CD14-positive monocyte (primary cell): Measurements from ENCODE around the gene PCDHAC1. TPM values are rescaled to one million over a fixed set of nuclear protein-coding genes. Genes with fewer than 3 reads are reported as not detected.

Experiments used
- DNase-seq, 3 donors: peaks; one replicate each; pipeline ENCODE4 v3.0.0-alpha.2; 2011 to 2022
- H2AFZ ChIP-seq: 2 replicates; pipeline ENCODE4 v1.6.0; 2012; ENCODE audit warnings: mild to moderate bottlenecking, low read depth, low read length, inconsistent platforms; ENCODE audit not compliant: insufficient read depth, poor library complexity, severe bottlenecking
- H3K27ac ChIP-seq, 2 donors: 1 replicate in 1 of 2; 2 replicates in 1 of 2; pipeline ENCODE4 v1.5.1; 2012 to 2013; ENCODE audit warnings: low read length in 2 of 2, control low read depth in 1 of 2, inconsistent platforms in 1 of 2, low read depth in 1 of 2, mild to moderate bottlenecking in 1 of 2
- H3K27me3 ChIP-seq, 2 donors: one replicate each; pipeline versions ENCODE4 v1.6.0 to v1.6.1; 2011 to 2013; ENCODE audit warnings: low read length in 2 of 2; ENCODE audit not compliant: control insufficient read depth in 2 of 2, insufficient read depth in 2 of 2
- H3K36me3 ChIP-seq, 2 donors: replicated peaks in 1 of 2; 1 replicate in 1 of 2; 2 replicates in 1 of 2; pipeline versions ENCODE4 v1.5.1 to v1.6.1; 2012 to 2013; ENCODE audit warnings: low read length in 2 of 2, control low read depth in 1 of 2, inconsistent platforms in 1 of 2, mild to moderate bottlenecking in 1 of 2; ENCODE audit not compliant: insufficient read depth in 2 of 2, control insufficient read depth in 1 of 2
- H3K4me1 ChIP-seq, 2 donors: 1 replicate in 1 of 2; 2 replicates in 1 of 2; pipeline versions ENCODE4 v1.5.1 to v1.6.1; 2012 to 2013; ENCODE audit warnings: low read length in 2 of 2, control low read depth in 1 of 2, inconsistent platforms in 1 of 2, mild to moderate bottlenecking in 1 of 2, moderate library complexity in 1 of 2; ENCODE audit not compliant: insufficient read depth in 2 of 2, control insufficient read depth in 1 of 2
- H3K4me2 ChIP-seq: replicated peaks from 2 replicates; pipeline ENCODE3; 2012; ENCODE audit warnings: low read length, moderate library complexity, mild to moderate bottlenecking; ENCODE audit not compliant: poor library complexity, severe bottlenecking; ENCODE audit errors: extremely low read depth
- H3K4me3 ChIP-seq, 3 experiments: fragments of 200-600 bp in 1 of 3; sonication (generic) in 1 of 3; replicated peaks in 1 of 3; 1 replicate in 2 of 3; 2 replicates in 1 of 3; pipeline ENCODE4 v1.5.1; 2011 to 2013; ENCODE audit warnings: low read length in 3 of 3, mild to moderate bottlenecking in 3 of 3, control low read depth in 2 of 3, low read depth in 2 of 3, inconsistent platforms in 1 of 3, moderate library complexity in 1 of 3
- H3K79me2 ChIP-seq: 2 replicates; pipeline ENCODE4 v1.6.0; 2012; ENCODE audit warnings: mild to moderate bottlenecking, control low read depth, inconsistent platforms, low read length, moderate library complexity; ENCODE audit not compliant: insufficient read depth
- H3K9ac ChIP-seq: 2 replicates; pipeline ENCODE4 v1.6.0; 2017; ENCODE audit warnings: low read length, mild to moderate bottlenecking; ENCODE audit not compliant: insufficient read depth, poor library complexity, severe bottlenecking
- H3K9me3 ChIP-seq, 2 donors: replicated peaks in 1 of 2; 1 replicate in 1 of 2; 2 replicates in 1 of 2; pipeline versions ENCODE4 v1.5.1 to v1.6.1; 2012 to 2013; ENCODE audit warnings: low read length in 2 of 2, control low read depth in 1 of 2; ENCODE audit not compliant: control insufficient read depth in 1 of 2, insufficient read depth in 1 of 2
- H4K20me1 ChIP-seq: 2 replicates; pipeline ENCODE4 v1.6.0; 2012; ENCODE audit warnings: mild to moderate bottlenecking, low read length, control low read depth, moderate library complexity; ENCODE audit not compliant: insufficient read depth
- H3K27ac Mint-ChIP-seq, 7 donors: one replicate each; pipeline ENCODE4 v1.8.0; 2020; ENCODE audit warnings: mild to moderate bottlenecking in 7 of 7, mixed read lengths in 7 of 7, moderate library complexity in 6 of 7, inconsistent platforms in 2 of 7
- H3K27me3 Mint-ChIP-seq, 3 donors: one replicate each; pipeline ENCODE4 v1.8.0; 2021 to 2022; ENCODE audit warnings: low read depth in 3 of 3, mild to moderate bottlenecking in 3 of 3, mixed read lengths in 3 of 3, moderate library complexity in 3 of 3, inconsistent platforms in 1 of 3
- H3K36me3 Mint-ChIP-seq, 2 donors: one replicate each; pipeline ENCODE4 v1.8.0; 2020; ENCODE audit warnings: mixed read lengths in 2 of 2, inconsistent platforms in 1 of 2, mild to moderate bottlenecking in 1 of 2
- H3K4me1 Mint-ChIP-seq: one replicate; pipeline ENCODE4 v1.8.0; 2020; ENCODE audit warnings: mild to moderate bottlenecking, mixed read lengths
- H3K4me3 Mint-ChIP-seq, 2 donors: one replicate each; pipeline ENCODE4 v1.8.0; 2020; ENCODE audit warnings: mild to moderate bottlenecking in 2 of 2, mixed read lengths in 2 of 2, moderate library complexity in 1 of 2
- H3K9me3 Mint-ChIP-seq, 7 donors: one replicate each; pipeline ENCODE4 v1.8.0; 2020 to 2022; ENCODE audit warnings: mixed read lengths in 7 of 7, mild to moderate bottlenecking in 6 of 7, moderate library complexity in 6 of 7, inconsistent platforms in 2 of 7
- CTCF ChIP-seq: fragments of 200-600 bp; IDR thresholded peaks from one replicate; pipeline ENCODE4 v1.8.0; 2022; ENCODE audit warnings: antibody characterized with exemption, mild to moderate bottlenecking
- WGBS: methylation state at CpG from one replicate; pipeline ENCODE4 v1.1.5; 2013; ENCODE audit warnings: missing lambda C conversion rate; ENCODE audit not compliant: insufficient coverage; 5-methylcytosine and 5-hydroxymethylcytosine counted together
- intact Hi-C, 2 donors: fragments of 100-400 bp; cut with micrococcal nuclease; formaldehyde crosslinking; loops; one replicate each; pipeline versions ENCODE4 v1.15.0 to v1.15.1; 2023
- polyA plus RNA-seq, 3 donors: library from polyadenylated mRNA; depleted of rRNA in 1 of 3; unstranded in 2 of 3; stranded (reverse) in 1 of 3; fragments of 300-500 nt in 2 of 3; fragments of >200 nt in 1 of 3; fragmentation: Illumina TruSeq in 2 of 3; gene quantifications; 1 replicate in 2 of 3; 2 replicates in 1 of 3; pipeline ENCODE4 v1.2.3, GENCODE V29; 2012 to 2021

Gene PCDHAC1
- polyA plus RNA-seq, 3 donors, result not detected

GRCh38 chr5:140883927-140884697 lies 42.0 kb upstream of the PCDHAC1 start:
- Histone ChIP-seq H3K9ac (no peak overlapping the region), H3K4me3 (no peak overlapping the region), H3K79me2 (no peaks in the 10 kb centered on the region), H4K20me1 (no peaks in the 10 kb centered on the region), H2AFZ (no peak overlapping the region), H3K9me3 (peaks cover 34 to 35% of the 10 kb centered on the region in 2 donors), H3K4me1 (no peaks in the 10 kb centered on the region), H3K4me2 (no peak overlapping the region), H3K36me3 (no peaks in the 10 kb centered on the region), H3K27ac (no peak overlapping the region), H3K27me3 (peaks cover 0 to 18% of the 10 kb centered on the region in 2 donors)
- Mint-ChIP-seq H3K9me3 (peaks cover 32 to 45% (median 34%) of the 10 kb centered on the region in 7 donors), H3K36me3 (no peaks in the 10 kb centered on the region), H3K27me3 (peaks cover 2 to 32% (median 19%) of the 10 kb centered on the region in 3 donors), H3K4me1 (no peaks in the 10 kb centered on the region), H3K27ac (no peak overlapping the region), H3K4me3 (no peak overlapping the region)
- no peak for TF ChIP-seq CTCF
- intact Hi-C loops, result no loop called here
- no peak for DNase-seq
- WGBS, result 37% methylated on average over 76 of the region's 79 CpGs

- H3K36me3 Mint-ChIP-seq, result no peaks in the 10 kb centered on the region
- H4K20me1 ChIP-seq, result no peaks in the 10 kb centered on the region
- no peaks in the 10 kb centered on the region for H3K4me1 Mint-ChIP-seq
- no peaks in the 10 kb centered on the region for H3K4me1 ChIP-seq
- intact Hi-C loops, result no loop called here
- 100% methylated on average over 1 of the region's 1 CpG for WGBS
- no peak overlapping the region for H2AFZ ChIP-seq
- H3K27ac ChIP-seq, result no peak overlapping the region
- peaks cover 7 to 32% (median 18%) of the 10 kb centered on the region in 7 donors for H3K9me3 Mint-ChIP-seq
- H3K27ac Mint-ChIP-seq, result no peak overlapping the region
- no peak for DNase-seq
- no peaks in the 10 kb centered on the region for H3K36me3 ChIP-seq
- no peak overlapping the region for H3K4me3 Mint-ChIP-seq
- H3K9me3 ChIP-seq, result peaks cover 18 to 21% of the 10 kb centered on the region in 2 donors
- no peak overlapping the region for H3K9ac ChIP-seq
- H3K4me2 ChIP-seq, result no peak overlapping the region
- no peak overlapping the region for H3K4me3 ChIP-seq
- peaks cover 0 to 4% (median 2%) of the 10 kb centered on the region in 3 donors for H3K27me3 Mint-ChIP-seq
- no peaks in the 10 kb centered on the region for H3K79me2 ChIP-seq
- no peak for TF ChIP-seq CTCF
- no peaks in the 10 kb centered on the region for H3K27me3 ChIP-seq
Observed at GRCh38 chr5:140916325-140916724, 9.8 kb upstream of the PCDHAC1 start.
